T-helper 1 cell (primary cell): Measurements from ENCODE around the gene NCAM2.
"Not testable (repeated sequence)": the region's sequence is repeated elsewhere in the genome, so short reads cannot be mapped to it uniquely, and the experiment has no call there.

Source experiments
- DNase-seq, 5 donors: peaks; one replicate each; pipeline ENCODE4 v3.0.0-alpha.2; 2012 to 2020

The NCAM2 gene

DNA sequence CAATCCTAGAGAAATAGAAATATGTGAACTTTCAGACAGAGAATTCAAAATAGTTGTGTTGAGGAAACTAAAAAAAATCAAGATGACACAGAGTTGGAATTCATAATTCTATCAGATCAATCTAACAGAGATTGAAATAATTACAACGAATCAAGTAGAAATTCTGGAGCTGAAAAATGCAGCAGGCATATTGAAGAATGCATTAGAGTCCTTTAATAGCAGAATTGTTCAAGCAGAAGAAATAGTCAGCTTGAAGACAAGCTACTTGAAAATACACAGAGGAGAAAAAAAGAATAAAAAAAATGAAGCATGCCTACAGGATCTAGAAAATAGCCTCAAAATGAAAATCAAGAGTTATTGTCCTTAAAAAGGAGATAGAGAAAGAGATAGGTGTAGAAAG lies 347.1 kb downstream of the NCAM2 start:
- DNase-seq: no peak

DNA sequence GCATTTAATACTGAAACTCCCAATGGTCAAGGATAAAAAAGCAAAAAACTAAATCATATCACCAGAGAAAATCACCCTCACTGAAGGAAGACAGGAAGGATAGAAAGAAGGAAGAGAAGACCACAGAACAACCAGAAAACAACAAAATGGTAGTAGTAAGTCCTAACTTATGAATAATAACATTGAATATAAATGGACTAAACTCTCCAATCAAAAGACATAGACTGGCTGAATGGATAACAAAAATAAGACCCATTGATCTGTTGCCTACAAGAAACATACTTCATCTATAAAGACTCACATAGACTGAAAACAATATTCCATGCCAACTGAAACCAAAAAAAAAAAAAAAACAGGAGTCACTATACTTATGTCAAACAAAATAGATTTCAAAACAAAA lies 347.7 kb downstream of the NCAM2 start:
- DNase-seq: no peak

DNA sequence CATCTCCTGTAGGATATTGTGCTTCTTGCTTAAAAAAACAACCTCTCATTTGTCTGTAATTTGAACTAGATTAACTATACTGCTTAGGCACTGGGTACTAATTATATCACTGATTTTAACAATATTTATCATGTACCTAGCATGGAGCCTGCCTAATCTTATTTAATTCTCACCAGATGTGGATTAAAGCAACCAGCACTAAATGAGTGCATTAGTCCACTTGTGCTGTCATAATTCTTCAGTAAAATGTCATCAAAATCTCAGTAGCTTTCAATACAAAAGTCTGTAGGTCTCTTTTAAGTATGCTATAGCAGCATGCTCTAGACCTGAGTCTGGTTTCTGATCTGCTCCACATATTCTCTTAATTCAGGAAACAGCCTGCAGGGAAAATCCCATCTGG lies 368.1 kb downstream of the NCAM2 start:
- no peak for DNase-seq

DNA sequence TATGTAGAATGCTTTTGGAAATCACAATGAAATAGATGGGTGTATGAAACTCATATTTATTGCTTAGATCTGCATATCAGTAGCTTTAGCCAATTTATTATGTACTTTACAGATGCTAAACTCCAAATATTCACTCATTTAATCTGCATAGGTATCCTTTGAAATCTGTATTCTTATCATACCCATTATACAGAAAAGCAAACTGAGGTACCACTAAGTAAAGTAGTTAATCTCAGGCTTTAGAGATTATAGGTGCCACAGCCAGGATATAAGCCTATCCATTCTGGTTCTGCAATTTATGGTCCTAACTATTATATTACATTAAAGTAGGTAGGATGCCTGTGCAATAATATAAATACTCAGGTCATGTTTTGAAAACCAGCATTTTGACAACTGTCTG lies 369.4 kb downstream of the NCAM2 start:
- DNase-seq: no peak

DNA sequence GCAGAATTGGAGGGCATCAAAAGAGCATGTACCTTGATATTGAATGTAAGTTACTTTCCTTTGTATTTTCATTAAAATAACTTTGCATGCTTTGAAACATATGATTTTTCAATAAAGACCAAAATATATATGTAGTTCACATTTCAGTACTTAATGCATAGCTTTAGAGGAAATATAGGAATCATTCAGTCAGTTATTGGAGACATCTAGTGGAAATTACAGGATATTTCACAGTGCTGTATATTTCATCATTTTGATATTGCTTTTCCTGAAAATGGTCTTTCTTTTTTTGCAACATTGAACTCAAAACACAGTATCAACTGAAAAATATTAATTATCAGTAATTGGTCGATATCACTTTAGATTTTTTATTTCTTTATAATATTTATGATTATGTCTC lies 375.8 kb downstream of the NCAM2 start:
- no peak for DNase-seq

DNA sequence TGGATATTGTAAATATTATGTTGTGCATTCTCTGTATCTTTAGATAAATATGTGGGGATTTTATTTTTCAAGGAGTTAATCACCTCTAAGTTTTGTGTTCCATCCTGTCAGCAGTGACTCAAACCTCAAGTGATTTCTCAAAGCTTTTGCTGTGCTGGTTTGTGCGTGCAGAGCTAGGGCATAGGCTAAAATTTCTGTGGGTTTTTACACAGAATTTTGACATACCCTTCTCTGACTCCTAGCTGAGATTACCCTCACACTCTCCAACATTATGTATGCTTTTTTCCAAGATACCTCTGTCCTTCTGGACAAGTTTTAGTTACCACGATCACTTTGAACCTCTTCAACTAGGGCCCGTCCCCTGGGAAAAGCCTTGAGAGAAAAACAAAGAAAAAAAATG lies 384.9 kb downstream of the NCAM2 start:
- DNase-seq: no peak

DNA sequence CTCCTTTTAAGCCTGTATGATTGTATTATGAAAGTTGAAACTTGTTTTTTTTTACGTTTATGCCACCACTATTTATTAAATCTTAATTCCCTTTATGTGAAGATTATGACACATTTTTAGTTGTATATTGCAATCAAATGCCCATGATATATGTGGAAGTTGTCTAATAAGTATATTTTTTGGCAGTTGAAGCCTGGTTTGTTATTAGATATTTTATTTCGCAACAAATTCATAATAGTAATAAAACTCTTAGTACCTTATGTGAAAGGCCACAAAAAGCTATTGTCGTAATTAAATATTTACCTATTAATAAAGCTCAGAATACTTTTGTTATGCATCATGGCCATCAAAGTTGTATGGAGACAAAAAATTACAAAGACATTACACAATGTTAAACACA lies 386.8 kb downstream of the NCAM2 start:
- no peak for DNase-seq

DNA sequence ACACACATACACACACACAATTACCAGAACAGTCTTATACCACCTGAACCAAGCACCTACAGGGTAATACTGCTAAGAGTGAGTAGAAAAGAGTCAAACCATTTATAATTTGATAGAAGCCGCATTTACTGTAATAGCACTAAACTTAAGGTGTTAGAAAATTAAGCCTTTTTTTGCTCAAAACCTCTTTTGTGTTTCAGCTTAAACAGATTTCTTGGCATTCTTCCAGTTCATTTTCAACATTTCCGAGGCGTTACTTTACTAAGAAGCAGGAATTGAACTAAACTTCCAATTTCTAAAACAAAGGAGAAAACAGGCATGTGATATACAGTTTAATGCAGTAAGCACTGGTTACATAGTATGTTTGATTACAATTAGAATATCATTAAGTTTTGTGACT lies 387.2 kb downstream of the NCAM2 start:
- DNase-seq: no peak

DNA sequence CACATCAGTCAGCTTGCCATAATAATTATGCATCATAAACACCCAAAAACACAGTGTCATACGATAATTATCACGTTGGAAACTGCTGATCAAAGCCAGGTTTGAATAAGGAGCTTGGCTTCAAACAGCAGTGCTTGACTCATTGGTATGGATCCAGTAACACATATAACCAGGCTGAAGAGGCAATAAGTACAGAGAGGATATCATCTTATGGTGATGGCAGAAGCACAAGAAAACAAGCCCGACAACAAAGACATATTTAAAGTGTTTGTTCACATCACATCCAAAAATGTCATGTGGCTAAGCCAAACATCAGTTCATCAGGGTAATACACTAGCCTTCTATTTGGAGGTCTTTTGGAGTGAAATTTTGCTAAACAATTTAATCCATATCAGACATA lies 389.7 kb downstream of the NCAM2 start:
- DNase-seq: no peak

DNA sequence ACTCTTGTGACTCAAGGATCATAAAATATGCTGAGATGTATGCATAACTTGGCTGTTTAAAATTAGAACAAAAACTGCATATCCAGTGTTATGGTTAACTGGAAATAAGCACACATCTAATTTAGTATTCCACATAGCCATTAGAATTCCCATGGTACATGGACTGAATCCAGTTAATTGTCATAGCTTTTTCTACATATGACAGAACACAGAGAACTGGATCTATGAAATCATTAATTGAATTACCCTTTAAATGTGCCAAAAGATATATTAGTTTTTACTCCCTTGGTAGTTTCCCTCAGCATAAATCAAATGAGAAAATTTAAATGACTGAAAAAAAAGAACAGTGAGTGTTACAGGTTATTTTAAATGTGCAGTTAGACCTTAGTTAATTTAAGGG lies 395.9 kb downstream of the NCAM2 start:
- no peak for DNase-seq

DNA sequence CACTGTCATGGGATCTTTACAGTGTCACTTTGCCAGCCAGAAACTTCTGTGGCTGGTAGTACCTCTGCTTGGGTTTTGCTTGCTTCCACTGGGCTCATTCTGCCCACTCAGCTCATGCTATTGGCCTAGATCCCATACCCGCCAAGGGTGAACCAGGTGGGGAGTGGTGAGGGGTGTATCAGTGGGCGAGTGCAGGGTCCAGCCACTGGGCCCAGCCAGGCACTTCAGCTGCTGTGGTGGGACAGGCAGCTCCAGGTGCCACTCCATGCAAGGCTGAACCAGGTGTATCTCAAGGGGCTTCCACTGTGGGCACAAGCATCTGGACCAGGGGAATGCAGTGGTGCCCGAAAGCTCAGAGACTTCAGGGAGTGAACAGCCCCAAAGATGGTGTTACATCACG lies 398.2 kb downstream of the NCAM2 start:
- no peak for DNase-seq

DNA sequence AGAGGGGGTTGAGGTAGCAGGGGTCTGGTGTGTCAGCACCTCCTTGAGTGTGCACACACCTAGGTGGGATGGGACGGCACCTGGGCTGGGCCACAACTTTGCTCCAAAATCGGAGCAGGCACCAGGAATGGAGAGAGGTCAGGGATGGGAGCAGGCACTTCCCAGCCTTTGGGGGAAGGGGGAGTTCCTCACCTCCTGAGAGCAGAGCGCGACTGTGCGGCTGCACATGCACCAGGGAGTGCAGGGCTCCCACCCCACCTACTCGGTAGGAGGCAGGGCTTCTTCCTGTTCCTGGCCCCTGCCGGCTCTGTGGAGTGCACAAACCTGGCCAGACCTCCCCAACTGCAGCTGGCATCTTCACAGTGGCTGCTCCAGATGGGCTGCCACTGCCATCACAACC lies 399.3 kb downstream of the NCAM2 start:
- DNase-seq: no peak

DNA sequence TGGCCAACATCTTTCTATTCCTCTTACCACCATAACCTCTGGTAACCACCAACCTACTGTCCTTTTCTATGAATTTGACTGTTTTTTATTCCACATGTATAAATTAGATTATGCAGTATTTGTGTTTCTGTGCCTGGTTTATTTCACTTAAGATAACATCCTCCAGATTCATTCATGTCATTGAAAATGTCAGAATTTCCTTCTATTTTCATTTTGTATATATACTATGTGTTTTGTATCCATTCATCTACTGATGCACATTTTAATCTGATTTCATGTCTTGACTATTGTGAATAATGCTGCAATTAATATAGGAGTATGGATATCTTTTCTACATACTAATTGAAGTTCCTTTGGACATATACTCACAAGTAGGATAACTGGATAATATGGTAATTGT lies 403.2 kb downstream of the NCAM2 start:
- no peak for DNase-seq

DNA sequence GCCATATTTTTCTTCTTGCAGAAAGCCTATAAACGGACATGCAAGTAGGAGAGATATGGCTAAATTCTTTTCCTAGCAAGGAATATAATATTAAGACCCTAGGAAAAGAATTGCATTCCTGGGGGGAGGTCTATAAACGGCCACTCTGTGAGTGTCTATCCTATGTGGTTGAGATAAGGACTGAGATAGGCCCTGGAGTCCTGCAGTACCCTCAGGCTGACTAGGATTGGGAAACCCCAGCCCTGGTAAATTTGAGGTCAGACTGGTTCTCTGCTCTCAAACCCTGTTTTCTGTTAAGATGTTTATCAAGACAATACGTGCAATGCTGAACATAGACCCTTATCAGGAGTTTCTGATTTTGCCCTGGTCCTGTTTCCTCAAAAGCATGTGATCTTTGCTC lies 404.0 kb downstream of the NCAM2 start:
- not testable (repeated sequence) for DNase-seq

DNA sequence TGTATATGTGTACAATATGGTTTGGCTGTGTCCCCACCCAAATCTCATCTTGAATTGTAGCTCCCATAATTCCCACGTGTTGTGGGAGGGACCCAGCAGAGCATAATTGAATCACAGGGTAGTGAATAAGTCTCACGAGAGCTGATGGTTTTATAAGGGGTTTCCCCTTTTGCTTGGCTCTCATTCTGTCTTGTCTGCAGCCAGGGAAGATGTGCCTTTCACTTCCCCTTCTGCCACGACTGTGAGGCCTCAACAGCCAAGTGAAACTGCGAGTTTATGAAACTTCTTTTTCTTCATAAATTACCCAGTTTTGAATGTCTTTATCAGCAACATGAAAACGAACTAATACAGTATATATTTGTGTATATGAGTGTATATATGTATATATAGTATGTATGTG lies 406.1 kb downstream of the NCAM2 start:
- DNase-seq: not testable (repeated sequence)

DNA sequence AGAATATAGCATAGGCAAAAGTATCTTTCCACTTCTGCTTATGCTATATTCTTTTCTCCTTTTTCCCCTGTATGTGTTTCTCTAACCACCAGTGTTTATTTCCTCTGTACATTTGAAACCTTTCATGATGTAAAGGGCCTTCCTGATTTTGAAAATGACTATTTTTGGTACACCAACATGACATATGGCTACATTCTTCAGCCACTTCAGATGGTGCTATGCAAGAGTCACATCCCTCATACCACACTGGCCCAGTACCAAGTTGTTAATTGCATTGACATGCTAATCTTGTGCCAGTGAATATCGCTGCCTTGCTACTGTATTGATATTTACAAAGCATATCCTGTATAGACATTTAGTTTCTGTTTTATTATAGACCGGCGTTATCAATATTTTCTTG lies 408.7 kb downstream of the NCAM2 start:
- DNase-seq: no peak

DNA sequence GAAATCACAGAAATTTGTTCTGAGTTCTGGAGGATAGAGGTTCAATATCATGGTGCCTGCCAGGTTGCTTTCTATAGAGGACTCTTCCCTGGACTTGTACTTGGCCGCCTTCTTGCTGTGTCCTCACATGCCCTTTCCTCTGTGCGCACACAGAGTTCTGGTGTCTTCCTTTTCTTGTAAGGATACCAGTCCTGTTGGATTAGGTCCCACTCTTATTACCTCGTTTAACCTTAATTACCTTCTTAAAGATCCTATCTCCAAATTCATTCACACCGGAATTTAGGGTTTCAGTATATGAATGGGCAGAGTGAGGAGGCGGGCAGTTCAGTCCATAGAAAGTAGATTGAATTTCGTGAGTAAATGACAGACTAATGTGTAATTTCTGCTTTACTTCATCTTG lies 413.9 kb downstream of the NCAM2 start:
- DNase-seq: no peak

DNA sequence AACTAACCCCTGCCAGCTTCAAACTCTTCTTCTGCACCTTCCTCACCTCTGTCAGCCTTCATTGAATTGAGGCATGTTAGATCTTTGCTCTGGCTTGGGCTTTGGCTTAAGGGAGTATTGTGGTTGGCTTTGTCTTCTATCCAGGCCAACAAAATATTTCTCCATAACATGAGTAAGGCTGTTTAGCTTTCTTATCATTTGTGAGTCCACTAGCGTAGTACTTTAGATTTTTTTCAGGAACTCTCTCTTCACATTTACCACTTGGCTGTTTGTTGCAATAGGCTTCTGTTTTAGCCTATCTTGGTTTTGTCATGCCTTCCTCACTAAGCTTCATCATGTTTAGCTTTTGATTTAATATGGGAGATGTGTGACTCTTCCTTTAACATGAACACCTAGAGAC lies 417.5 kb downstream of the NCAM2 start:
- DNase-seq: no peak

DNA sequence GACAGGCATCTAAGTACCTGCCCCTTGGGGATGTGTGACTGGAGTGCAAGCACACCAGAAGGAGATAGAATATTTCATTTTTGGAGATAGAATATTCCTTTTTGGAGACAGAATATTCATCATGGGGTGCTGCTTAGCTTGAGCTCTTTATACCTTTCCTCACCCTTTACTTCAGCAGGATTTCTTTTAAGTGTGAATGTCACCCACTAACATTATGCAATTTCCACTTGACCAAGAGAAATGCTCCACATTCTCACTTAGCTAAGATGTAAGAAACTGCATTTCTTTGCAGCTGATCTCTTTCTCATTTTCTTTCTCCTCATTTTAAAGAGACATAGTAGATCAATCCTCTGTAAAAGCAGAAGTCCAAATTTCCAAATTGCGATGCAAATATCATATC lies 436.7 kb downstream of the NCAM2 start:
- DNase-seq: no peak

DNA sequence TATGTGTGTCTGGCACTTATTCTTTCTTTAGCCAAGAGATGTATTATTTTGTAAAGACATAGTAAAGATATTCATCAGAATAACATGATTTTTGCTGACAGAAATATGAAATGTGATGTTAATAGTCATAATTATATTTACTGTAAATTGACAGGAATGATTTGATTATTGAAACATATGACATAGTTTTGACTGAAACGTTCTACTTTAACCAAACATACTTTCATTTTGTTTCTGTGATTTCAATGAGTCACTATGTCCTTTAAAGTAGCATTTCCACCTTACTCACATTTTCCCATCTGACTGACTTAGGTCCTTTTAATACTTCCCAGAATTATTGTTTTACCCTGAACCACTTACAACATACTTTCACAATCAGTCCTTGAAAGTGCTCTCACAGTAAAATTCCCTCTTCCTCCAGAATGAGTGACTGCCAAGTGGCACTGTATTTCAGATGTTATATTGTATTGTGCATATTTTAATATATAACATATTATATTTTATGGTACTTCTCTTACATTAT lies 437.9 kb downstream of the NCAM2 start:
- no peak for DNase-seq

DNA sequence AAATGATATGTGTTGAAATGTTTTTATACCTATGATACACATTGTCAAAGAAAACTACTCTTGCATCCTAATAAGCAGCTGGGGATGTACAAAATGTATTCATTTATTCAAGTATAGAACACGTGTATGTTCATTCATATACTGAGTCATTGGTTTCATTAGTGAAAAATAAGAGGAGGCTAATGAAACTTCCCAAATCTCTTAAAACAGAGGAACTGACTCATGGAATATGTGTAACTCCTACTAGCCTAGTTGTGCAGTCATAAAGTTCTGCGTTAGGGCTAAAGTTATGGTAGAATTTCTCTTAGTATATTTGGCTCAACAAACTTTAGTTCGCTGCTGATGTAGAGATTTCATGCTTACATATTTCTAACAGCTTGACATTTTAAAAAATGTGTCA lies 441.6 kb downstream of the NCAM2 start:
- no peak for DNase-seq

DNA sequence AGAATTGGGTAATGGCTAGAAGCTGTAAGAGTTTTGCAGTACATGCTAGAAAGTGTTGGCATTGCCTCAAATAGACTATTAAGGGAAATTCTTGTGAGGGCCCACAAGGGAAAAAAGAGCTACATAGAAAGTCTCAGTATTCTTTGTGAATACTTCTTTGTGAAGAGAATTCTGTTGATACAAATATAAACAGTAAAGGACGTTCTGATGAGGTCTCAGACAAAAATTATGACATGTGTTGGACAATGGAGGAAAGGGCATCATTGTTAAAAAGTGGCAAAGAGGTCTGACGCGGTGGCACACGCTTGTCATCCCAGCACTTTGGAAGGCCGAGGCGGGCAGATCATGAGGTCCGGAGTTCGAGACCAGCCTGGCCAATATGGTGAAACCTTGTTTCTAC lies 458.9 kb downstream of the NCAM2 start:
- DNase-seq: no peak

DNA sequence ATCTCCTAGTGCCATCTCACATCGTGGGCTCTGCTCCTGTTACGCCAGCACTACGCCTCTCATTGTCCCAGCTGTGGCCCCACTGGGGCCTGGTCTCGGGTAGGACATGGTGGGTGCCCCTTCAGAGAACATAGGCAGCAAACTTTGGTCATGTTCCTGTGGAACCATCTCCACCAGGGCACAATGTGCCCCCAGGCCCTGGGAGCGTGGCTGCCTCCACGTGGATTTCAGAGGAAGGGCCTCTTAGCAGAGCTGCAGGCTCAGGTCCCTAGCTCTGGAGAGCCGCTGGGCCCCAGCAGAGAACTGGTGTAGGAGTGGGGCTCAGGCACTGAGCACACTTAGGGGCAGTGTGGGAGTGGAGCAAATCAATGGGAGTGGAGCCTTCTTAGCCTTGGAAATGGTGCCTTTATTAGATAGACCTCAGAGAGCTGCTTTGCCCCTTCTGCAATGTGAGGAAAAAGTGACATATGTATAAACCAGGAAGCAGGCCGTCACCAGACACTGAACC lies 460.0 kb downstream of the NCAM2 start:
- no peak for DNase-seq

DNA sequence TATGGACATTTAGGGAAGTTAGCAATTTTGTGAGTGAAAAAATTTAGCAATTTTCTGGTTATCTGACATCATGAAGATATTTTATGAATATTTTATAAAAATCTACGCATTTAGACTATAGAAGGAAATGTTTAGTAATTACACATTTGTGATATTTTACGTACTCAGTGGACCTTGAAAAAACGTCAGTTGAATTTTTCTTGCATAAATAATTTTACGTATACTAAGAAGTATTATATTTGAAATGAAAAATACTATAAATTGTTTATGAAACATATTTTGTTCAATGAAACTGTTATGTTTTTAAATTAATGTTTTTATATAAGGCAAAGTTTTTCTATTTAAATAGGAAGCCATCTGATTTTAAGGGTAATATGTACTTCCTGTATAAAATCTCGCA lies 462.8 kb downstream of the NCAM2 start:
- no peak for DNase-seq

DNA sequence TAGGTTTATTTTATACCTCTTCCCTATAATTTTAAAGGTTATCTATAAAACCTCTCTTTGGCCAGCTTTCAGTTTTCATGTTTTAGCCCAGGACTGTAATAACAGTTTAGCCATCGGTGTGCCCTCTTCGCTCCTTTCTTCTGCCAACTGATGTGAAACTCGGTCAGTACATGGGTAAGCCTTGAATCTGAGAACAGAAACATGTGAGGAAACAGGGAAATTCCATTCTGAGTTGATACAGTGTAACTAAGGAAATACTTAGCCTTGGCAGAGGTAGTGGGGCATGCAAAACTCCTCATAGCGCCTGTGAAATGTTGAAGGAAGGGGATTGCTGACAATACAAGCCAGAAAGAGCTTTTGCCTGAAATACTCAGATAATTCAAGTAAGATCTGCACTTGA lies 465.2 kb downstream of the NCAM2 start:
- no peak for DNase-seq

DNA sequence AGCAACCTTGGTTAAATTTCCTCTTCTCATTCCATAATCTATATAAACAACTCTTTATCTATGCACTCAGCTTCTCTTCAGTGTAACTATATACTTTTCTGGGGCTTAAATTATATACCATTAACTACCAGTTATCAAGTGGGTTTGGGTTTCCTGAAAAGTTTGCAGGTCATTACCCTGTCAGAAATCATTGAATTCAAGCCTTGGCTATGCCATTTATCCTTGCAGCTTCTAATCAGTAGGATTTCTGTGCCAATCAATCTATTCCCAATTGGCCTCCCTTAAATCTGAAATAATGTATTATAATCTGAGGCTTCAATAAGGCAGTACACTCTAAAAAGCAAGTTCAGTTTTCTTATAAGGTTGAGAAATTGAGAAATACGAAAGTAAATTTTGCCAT lies 466.5 kb downstream of the NCAM2 start:
- no peak for DNase-seq
